Peyer's patch (tissue), 4 donors: ENCODE measurements around the gene TMEM198. TPM values are rescaled to one million over a fixed set of nuclear protein-coding genes. Genes with fewer than 3 reads are reported as not detected.

Source experiments
- DNase-seq, 3 donors: peaks; one replicate each; pipeline ENCODE4 v3.0.0-alpha.2; 2017 to 2019
- H3K27ac ChIP-seq, 4 donors: fragments of 200-600 bp; sonication (generic); one replicate each; pipeline ENCODE4 v1.5.1; 2016 to 2019
- H3K27me3 ChIP-seq, 2 donors: fragments of 200-600 bp; sonication (generic); one replicate each; pipeline ENCODE4 v1.5.1; 2019
- H3K36me3 ChIP-seq, 3 donors: fragments of 200-600 bp; sonication (generic); one replicate each; pipeline ENCODE4 v1.5.1; 2016 to 2019
- H3K4me1 ChIP-seq, 4 donors: fragments of 200-600 bp; sonication (generic); one replicate each; pipeline ENCODE4 v1.5.1; 2016 to 2019
- H3K4me3 ChIP-seq, 4 donors: fragments of 200-600 bp; sonication (generic); 1 replicate in 3 of 4; 2 replicates in 1 of 4; pipeline ENCODE4 v1.5.1; 2016 to 2019; ENCODE audit warnings: mild to moderate bottlenecking in 1 of 4
- H3K9me3 ChIP-seq, 4 donors: fragments of 200-600 bp; sonication (generic); one replicate each; pipeline ENCODE4 v1.5.1; 2016 to 2019; ENCODE audit warnings: mild to moderate bottlenecking in 1 of 4
- CTCF ChIP-seq, 6 experiments: fragments of 450-650 bp in 4 of 6; fragments of 200-600 bp in 2 of 6; sonication (generic) in 1 of 6; IDR thresholded peaks; one replicate each; pipeline ENCODE4 v1.5.1; 2017 to 2019; ENCODE audit warnings: antibody characterized with exemption in 6 of 6, mild to moderate bottlenecking in 3 of 6, moderate library complexity in 1 of 6
- POLR2A ChIP-seq, 2 donors: fragments of 450-650 bp; IDR thresholded peaks; one replicate each; pipeline ENCODE4 v1.5.1; 2017; ENCODE audit warnings: antibody characterized with exemption in 2 of 2, mild to moderate bottlenecking in 2 of 2, moderate library complexity in 2 of 2
- total RNA-seq, 4 donors: library from RNA; depleted of rRNA; stranded (reverse); fragments of >200 nt; gene quantifications; one replicate each; pipeline ENCODE4 v1.1.0, GENCODE V29; 2016

Gene TMEM198
- total RNA-seq, 4 donors from 2014 or later = 6.6 to 25.5 (median 13.9) TPM

GRCh38 chr2:219500135-219500534 lies 43.7 kb upstream of the TMEM198 start:
- H3K9me3 ChIP-seq = no peaks in the 10 kb centered on the region
- H3K4me3 ChIP-seq = no peak overlapping the region

DNA sequence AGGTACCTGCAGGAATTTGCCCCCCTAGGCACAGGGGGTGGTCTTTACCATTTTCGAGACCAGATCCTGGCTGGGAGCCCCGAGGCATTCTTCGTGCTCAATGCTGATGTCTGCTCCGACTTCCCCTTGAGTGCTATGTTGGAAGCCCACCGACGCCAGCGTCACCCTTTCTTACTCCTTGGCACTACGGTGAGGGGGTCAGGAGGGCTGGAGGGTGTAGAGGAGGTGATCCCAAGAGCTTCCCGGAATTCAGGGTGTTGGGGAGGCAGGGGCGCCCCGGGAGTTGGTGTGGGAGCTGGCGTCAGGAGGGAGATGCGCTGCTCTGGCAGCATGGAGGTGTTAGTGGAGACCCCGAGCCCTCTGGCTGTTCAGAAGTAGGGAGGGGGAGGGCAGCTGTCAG lies 42.0 kb upstream of the TMEM198 start:
- no peak overlapping the region for H3K4me3 ChIP-seq
- peaks cover 0 to 3% of the 10 kb centered on the region in 2 donors for H3K27me3 ChIP-seq
- peaks cover 0 to 42% (median 0%) of the 10 kb centered on the region in 3 donors for H3K36me3 ChIP-seq
- TF ChIP-seq CTCF (IDR thresholded peaks at IDR 0.05) = no peak
- no peak overlapping the region for H3K27ac ChIP-seq
- DNase-seq = no peak
- H3K4me1 ChIP-seq = peaks cover 0 to 20% (median 9%) of the 10 kb centered on the region in 4 donors
- H3K9me3 ChIP-seq = no peaks in the 10 kb centered on the region

More at GRCh38 chr2:219500135-219500534, 43.7 kb upstream of the TMEM198 start:
- DNase-seq = no peak
- no peak for TF ChIP-seq POLR2A (IDR thresholded peaks at IDR 0.05)
- TF ChIP-seq CTCF (IDR thresholded peaks at IDR 0.05) = no peak
- peaks cover 0 to 25% (median 0%) of the 10 kb centered on the region in 3 donors for H3K36me3 ChIP-seq
- H3K27ac ChIP-seq = no peak overlapping the region
- H3K27me3 ChIP-seq = peaks cover 0 to 5% of the 10 kb centered on the region in 2 donors
- peaks cover 0 to 26% (median 11%) of the 10 kb centered on the region in 4 donors for H3K4me1 ChIP-seq

- Histone ChIP-seq H3K27ac (no peak overlapping the region), H3K36me3 (peaks cover 0 to 47% (median 0%) of the 10 kb centered on the region in 3 donors), H3K27me3 (no peaks in the 10 kb centered on the region), H3K4me1 (peaks cover 0 to 13% (median 5%) of the 10 kb centered on the region in 4 donors), H3K9me3 (no peaks in the 10 kb centered on the region), H3K4me3 (no peak overlapping the region)
- no peak for DNase-seq
- TF ChIP-seq POLR2A (IDR thresholded peaks at IDR 0.05) (no peak), CTCF (IDR thresholded peaks at IDR 0.05) (no peak)
Observed at GRCh38 chr2:219502618-219503017, 41.2 kb upstream of the TMEM198 start.

- DNase-seq = no peak
- Histone ChIP-seq H3K4me3 (no peak overlapping the region), H3K36me3 (peaks cover 0 to 47% (median 0%) of the 10 kb centered on the region in 3 donors), H3K9me3 (no peaks in the 10 kb centered on the region), H3K4me1 (peaks cover 0 to 13% (median 0%) of the 10 kb centered on the region in 4 donors), H3K27me3 (no peaks in the 10 kb centered on the region), H3K27ac (no peak overlapping the region)
- TF ChIP-seq POLR2A (IDR thresholded peaks at IDR 0.05) = no peak
Observed at GRCh38 chr2:219505585-219505984, 38.2 kb upstream of the TMEM198 start.

GRCh38 chr2:219506153-219506801 lies 37.6 kb upstream of the TMEM198 start:
- H3K27me3 ChIP-seq = no peaks in the 10 kb centered on the region
- no peak for DNase-seq
- H3K9me3 ChIP-seq = no peaks in the 10 kb centered on the region
- no peak for TF ChIP-seq POLR2A (IDR thresholded peaks at IDR 0.05)
- TF ChIP-seq CTCF (IDR thresholded peaks at IDR 0.05) = no peak
- peaks cover 0 to 13% (median 0%) of the 10 kb centered on the region in 4 donors for H3K4me1 ChIP-seq
- peaks cover 0 to 47% (median 0%) of the 10 kb centered on the region in 3 donors for H3K36me3 ChIP-seq
- H3K27ac ChIP-seq = no peak overlapping the region
- H3K4me3 ChIP-seq = no peak overlapping the region

DNA sequence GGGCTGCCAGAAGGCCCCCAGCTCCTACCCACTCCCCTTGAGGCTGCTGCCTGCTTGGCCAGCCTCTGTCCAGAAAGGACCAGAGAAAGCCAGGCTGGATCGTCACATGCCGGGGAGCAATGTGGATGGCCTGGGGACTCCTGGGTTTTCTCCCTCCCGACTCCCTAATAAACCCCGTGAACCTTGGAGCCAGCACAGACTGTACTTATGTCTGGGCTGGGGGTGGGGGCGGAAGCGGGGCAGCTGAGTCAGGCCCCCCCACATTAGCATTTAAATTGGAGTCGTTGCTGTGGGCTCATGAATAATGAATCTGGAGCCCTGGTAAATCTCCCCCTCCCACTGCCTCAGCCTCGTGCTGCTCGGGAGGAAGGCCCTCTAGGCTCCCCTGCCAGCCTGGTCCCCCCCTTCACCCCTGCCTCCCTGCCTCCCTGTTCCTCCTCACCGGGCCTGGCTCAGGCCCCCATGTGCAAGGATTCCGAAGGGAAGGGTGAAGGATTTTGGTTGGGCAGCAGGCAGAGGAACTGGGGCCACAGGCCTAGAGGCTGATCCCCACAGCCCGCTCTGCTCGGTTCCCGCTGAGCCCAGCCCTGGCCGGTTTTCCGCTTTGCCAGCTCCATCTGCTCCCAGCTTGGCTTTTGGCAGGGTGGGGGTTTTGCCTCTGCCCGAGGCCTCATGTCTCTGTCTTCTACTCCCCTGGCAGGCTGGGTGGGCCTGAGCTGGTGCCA lies 36.9 kb upstream of the TMEM198 start:
- Histone ChIP-seq H3K36me3 (peaks cover 0 to 41% (median 0%) of the 10 kb centered on the region in 3 donors), H3K4me1 (peaks cover 0 to 13% (median 0%) of the 10 kb centered on the region in 4 donors), H3K27ac (no peak overlapping the region), H3K9me3 (no peaks in the 10 kb centered on the region), H3K4me3 (no peak overlapping the region), H3K27me3 (peaks cover 0 to 6% of the 10 kb centered on the region in 2 donors)
- DNase-seq = no peak
- no peak for TF ChIP-seq POLR2A (IDR thresholded peaks at IDR 0.05)
- TF ChIP-seq CTCF (IDR thresholded peaks at IDR 0.05) = no peak
